PC-9 (cell line): ENCODE measurements around the gene DNAH7.

Experiments
- CTCF ChIP-seq: fragments of 200-600 bp; sonication (generic); conservative IDR thresholded peaks from 2 replicates; pipeline ENCODE4 v1.6.1; 2017; ENCODE audit warnings: mixed run types, antibody characterized with exemption, mild to moderate bottlenecking, moderate library complexity
- EZH2 ChIP-seq: fragments of 200-600 bp; sonication (generic); IDR thresholded peaks from 2 replicates; pipeline ENCODE4 v1.8.0; 2017; ENCODE audit warnings: antibody characterized with exemption, low read depth

GRCh38 chr2:195706161-195706900, 362.3 kb downstream of the DNAH7 start:
- TF ChIP-seq CTCF (no peak), EZH2 (no peak)
